ENCODE results near the gene MIA. TPM values are rescaled to one million over a fixed set of nuclear protein-coding genes. Genes with fewer than 3 reads are reported as not detected.
A peak's percentile ranks its signal among the peaks of the same experiment; 100 is the strongest.
"Not testable (repeated sequence)": the region's sequence is repeated elsewhere in the genome, so short reads cannot be mapped to it uniquely, and the experiment has no call there.

MIA gene
- total and polyA plus RNA-seq, 7 donors = 0.38 to 1.3 (median 0.77) TPM; not detected in 4

DNA sequence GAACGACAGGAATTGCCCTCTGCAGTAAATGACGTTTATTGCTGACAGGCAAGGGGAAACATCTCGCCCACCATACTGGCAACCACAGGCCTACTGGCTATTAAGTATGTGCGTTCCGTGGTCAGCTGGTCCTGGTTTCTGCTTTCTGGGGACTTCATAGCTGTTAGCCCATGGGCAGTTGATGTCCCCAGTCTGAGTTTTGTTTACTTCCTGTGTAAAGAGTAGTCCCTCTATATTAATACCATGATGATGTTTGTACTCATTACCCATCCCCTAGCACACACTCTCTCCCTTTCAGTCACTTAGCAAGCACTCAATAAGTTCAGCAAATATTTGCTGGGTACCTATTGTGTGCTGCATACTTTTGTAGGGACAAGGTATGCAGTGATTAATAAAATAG is 6.5 kb upstream of the MIA start:
- no peak overlapping the region for H3K4me3 ChIP-seq
- no peak overlapping the region for H3K27ac ChIP-seq
- no peaks in the 10 kb centered on the region for H3K4me1 ChIP-seq
- DNase-seq (no peak), ATAC-seq (no peak)
- TF ChIP-seq, protein P1, sequence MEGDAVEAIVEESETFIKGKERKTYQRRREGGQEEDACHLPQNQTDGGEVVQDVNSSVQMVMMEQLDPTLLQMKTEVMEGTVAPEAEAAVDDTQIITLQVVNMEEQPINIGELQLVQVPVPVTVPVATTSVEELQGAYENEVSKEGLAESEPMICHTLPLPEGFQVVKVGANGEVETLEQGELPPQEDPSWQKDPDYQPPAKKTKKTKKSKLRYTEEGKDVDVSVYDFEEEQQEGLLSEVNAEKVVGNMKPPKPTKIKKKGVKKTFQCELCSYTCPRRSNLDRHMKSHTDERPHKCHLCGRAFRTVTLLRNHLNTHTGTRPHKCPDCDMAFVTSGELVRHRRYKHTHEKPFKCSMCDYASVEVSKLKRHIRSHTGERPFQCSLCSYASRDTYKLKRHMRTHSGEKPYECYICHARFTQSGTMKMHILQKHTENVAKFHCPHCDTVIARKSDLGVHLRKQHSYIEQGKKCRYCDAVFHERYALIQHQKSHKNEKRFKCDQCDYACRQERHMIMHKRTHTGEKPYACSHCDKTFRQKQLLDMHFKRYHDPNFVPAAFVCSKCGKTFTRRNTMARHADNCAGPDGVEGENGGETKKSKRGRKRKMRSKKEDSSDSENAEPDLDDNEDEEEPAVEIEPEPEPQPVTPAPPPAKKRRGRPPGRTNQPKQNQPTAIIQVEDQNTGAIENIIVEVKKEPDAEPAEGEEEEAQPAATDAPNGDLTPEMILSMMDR (IDR thresholded peaks at IDR 0.05) = no peak
- WGBS, 3 donors = 75 to 85% (median 76%) methylated on average over 5 of the region's 5 CpGs
- intact Hi-C loops (cut with DNase I) = no loop called here
- no peaks in the 10 kb centered on the region for H3K27me3 ChIP-seq (ENCODE audit: insufficient read depth in 3 of 3, low read length in 2 of 3)
- no peaks in the 10 kb centered on the region for H3K9me3 ChIP-seq
- H3K36me3 ChIP-seq (ENCODE audit: insufficient read depth in 1 of 2, low read depth in 1 of 2) = peaks cover 11 to 27% of the 10 kb centered on the region in 2 donors

GRCh38 chr19:40771101-40771862 is 4.0 kb upstream of the MIA start:
- H3K27ac ChIP-seq; H3K4me1 ChIP-seq; H3K36me3 ChIP-seq (ENCODE audit: insufficient read depth in 1 of 2, low read depth in 1 of 2); H3K9me3 ChIP-seq; ATAC-seq; H3K27me3 ChIP-seq (ENCODE audit: insufficient read depth in 3 of 3, low read length in 2 of 3); DNase-seq; intact Hi-C loops (cut with DNase I); H3K4me3 ChIP-seq: not testable (repeated sequence)
- 86 to 89% (median 87%) methylated on average over 10 of the region's 10 CpGs for WGBS, 3 donors

DNA sequence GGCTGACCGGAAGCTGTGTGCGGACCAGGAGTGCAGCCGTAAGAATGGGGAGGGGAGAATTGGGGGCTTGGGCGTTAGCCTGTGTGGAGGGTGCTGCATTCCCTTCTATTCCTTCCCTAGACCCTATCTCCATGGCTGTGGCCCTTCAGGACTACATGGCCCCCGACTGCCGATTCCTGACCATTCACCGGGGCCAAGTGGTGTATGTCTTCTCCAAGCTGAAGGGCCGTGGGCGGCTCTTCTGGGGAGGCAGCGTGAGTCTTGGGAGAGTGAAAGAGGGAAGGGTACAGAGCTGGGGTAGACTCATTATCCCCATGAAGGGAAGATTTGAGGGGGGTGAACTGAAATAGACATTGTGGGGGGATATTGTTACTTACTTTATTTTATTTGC is 306 bp downstream of the MIA start:
- TF ChIP-seq, protein P1 (IDR thresholded peaks at IDR 0.05) = no peak
- WGBS, 3 donors = 90 to 98% (median 93%) methylated on average over 10 of the region's 10 CpGs
- Histone ChIP-seq H3K4me3 (no peak overlapping the region), H3K27me3 (ENCODE audit: insufficient read depth in 3 of 3, low read length in 2 of 3) (no peaks in the 10 kb centered on the region), H3K27ac (no peak overlapping the region), H3K4me1 (peaks cover 12% of the 10 kb centered on the region), H3K36me3 (ENCODE audit: insufficient read depth in 1 of 2, low read depth in 1 of 2) (no peaks in the 10 kb centered on the region), H3K9me3 (no peaks in the 10 kb centered on the region)
- intact Hi-C loops (cut with DNase I) = loop anchor here in 1 of 2 donors (2.0 kb wide), 1 partner anchor 23 kb away; no protein-coding TSS in a partner anchor
- ATAC-seq = no peak
- DNase-seq = no peak

GRCh38 chr19:40776364-40776763 is 1.0 kb downstream of the MIA start:
- Histone ChIP-seq H3K9me3 (no peaks in the 10 kb centered on the region), H3K27me3 (ENCODE audit: insufficient read depth in 3 of 3, low read length in 2 of 3) (no peaks in the 10 kb centered on the region), H3K4me3 (no peak overlapping the region), H3K36me3 (ENCODE audit: insufficient read depth in 1 of 2, low read depth in 1 of 2) (no peaks in the 10 kb centered on the region), H3K4me1 (peaks cover 12% of the 10 kb centered on the region), H3K27ac (no peak overlapping the region)
- no peak for ATAC-seq
- no peak for DNase-seq
- 77 to 80% (median 80%) methylated on average over 7 of the region's 7 CpGs for WGBS, 3 donors
- TF ChIP-seq, protein P1 (IDR thresholded peaks at IDR 0.05) = no peak
- intact Hi-C loops (cut with DNase I) = loop anchor here in 1 of 2 donors (2.0 kb wide), 1 partner anchor 24 kb away; no protein-coding TSS in a partner anchor

DNA sequence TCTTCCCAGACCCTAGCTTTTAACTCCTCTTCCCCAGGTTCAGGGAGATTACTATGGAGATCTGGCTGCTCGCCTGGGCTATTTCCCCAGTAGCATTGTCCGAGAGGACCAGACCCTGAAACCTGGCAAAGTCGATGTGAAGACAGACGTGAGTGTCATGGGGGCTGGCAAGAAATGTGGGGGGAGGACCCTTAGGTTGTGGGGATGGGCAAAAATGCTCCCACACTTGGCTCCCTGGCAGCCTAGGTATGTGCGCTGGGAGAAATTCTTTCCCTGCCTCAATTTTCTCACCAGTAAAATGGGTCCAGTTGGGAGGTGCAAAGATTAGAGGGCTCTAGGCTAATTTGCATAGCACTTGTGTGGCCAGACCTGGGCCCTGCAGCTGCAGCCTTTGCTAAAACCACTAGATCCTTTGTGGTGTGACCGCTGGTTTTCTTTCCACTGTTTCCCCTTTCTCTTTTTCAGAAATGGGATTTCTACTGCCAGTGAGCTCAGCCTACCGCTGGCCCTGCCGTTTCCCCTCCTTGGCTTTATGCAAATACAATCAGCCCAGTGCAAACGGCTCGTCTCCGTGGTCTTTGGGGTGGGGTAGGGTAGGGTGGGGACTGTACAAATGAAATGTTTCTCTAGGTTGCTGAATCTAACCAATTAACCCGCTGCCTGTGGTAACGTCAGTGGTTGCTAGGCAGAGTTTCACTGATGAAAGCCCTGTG is 1.8 kb downstream of the MIA start:
- TF ChIP-seq, protein P1 (IDR thresholded peaks at IDR 0.05) = no peak
- H3K36me3 ChIP-seq (ENCODE audit: insufficient read depth in 1 of 2, low read depth in 1 of 2) = no peaks in the 10 kb centered on the region
- DNase-seq = peak; percentile 81 to 84
- peaks cover 12% of the 10 kb centered on the region for H3K4me1 ChIP-seq
- H3K27me3 ChIP-seq (ENCODE audit: insufficient read depth in 3 of 3, low read length in 2 of 3) = no peaks in the 10 kb centered on the region
- intact Hi-C loops (cut with DNase I) = loop anchor here in 1 of 2 donors (2.0 kb wide), 1 partner anchor 24 kb away; no protein-coding TSS in a partner anchor
- ATAC-seq = peak; percentile 75 to 83 (median 77)
- WGBS, 3 donors = 11 to 13% (median 11%) methylated on average over 13 of the region's 13 CpGs
- peak overlapping the region; percentile 85 for H3K4me3 ChIP-seq
- H3K9me3 ChIP-seq = no peaks in the 10 kb centered on the region
- H3K27ac ChIP-seq = peak overlapping the region; percentile 98

Data from psoas muscle (tissue), 8 donors.